NCI-H1436 (cell line): Measurements from ENCODE around the gene INPP5D.

ENCODE experiments used
- DNase-seq: peaks from one replicate; lab custom pipeline; 2025; lab: John Stamatoyannopoulos, UW

INPP5D gene

GRCh38 chr2:233075141-233075965 is 15.2 kb downstream of the INPP5D start:
- no peak for DNase-seq

GRCh38 chr2:233075966-233076339 is 15.8 kb downstream of the INPP5D start:
- DNase-seq: no peak

DNA sequence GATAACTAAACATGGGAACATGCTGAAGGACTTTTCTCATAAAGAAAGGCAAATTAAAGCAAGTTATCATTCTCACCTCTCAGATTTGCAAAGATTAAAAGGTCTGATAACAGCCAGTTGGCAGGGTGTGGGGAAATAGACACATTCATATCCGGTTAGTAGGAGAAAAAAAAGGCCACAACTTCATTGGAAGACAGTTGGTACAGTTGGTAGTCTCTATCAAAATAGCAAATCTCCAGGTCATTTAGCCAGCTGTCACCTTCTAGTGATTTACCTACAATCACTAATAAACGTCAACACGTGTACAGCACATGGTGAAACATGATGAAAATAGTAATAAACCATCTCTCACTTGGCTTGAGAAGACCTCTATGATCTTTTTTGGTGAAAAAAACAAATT is 16.6 kb downstream of the INPP5D start:
- no peak for DNase-seq

DNA sequence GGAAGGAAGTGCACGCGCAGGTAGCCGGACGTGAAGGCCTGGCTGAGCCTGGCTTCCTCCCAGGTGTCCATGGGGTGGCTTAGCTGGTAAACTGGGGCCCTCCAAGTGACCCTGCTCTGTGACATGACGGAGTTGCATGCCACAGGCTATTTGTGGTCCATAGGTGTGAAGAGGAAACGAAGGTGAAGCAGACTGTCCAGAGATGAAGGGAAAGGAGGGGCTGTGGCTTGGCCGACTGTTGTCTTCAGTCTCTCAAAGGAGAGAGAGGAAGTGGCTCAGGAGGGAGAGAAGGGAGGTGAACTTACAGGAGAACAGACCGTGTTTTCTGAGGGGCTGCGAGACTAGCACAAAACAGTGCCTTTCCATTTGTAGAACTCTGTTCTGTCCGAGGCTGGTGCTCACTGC is 19.3 kb downstream of the INPP5D start:
- no peak for DNase-seq

GRCh38 chr2:233079953-233080835 is 20.1 kb downstream of the INPP5D start:
- no peak for DNase-seq

- DNase-seq: no peak
These were observed 20.7 kb downstream of the INPP5D start for GRCh38 chr2:233080836-233081229.

DNA sequence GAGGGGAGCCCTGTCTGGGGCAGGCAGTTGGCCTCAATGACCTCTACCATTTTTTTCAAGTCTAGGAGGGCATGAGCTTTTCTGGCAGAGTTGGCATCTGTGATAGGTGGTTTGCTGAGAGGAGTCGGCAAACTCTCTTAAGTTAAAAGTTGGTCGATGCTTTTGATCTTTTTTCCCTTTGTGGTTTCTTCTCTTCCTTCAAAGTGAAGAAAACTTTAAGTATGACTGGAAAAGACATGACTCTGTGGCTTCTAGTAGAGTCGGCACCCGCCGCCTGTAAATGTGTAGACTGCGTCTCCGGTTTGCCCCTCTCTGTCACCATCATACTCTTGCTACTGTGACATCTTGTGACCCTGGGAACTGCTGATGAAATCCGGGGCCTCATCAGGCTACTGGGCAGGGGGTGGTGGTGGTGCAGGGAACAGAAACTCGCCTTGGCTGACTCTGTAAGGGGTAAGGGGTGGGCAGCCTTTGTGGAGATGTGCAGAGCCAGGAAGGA is 21.1 kb downstream of the INPP5D start:
- DNase-seq: no peak

GRCh38 chr2:233081731-233082221 is 21.6 kb downstream of the INPP5D start:
- DNase-seq: no peak

DNA sequence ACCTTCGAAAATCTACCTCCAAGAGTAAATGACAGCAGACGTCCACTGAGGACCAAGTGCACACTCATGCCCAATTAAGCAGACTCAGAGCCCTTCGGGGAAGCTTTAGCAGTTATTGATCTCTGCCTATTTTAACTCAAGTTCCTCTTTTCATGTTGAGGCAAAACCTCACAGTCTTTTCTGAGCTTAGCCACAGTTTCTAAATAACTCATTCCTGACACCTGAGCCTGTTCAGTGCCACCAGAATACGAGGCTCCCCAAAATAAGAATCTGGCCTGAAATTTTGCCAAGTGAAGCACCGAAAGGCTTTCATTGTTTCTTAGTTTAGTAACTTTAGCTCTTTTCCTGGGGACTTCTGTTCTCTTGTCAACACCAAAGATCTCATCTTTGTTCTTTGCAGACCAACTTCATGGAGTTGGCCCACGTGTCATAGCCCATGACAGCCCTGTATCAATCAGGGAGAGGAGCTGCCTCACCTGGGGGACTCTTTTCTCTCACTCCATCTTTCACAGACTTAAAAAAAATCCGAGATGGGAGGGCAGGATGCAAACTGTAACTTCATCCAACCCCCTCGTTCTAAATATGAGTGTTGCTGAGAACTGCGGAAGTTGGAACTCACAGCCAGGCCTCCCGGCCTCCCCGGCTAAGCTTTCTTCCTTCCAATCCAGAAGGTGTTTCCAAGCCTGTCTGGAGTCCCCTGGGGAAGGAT is 22.2 kb downstream of the INPP5D start:
- DNase-seq: no peak

DNA sequence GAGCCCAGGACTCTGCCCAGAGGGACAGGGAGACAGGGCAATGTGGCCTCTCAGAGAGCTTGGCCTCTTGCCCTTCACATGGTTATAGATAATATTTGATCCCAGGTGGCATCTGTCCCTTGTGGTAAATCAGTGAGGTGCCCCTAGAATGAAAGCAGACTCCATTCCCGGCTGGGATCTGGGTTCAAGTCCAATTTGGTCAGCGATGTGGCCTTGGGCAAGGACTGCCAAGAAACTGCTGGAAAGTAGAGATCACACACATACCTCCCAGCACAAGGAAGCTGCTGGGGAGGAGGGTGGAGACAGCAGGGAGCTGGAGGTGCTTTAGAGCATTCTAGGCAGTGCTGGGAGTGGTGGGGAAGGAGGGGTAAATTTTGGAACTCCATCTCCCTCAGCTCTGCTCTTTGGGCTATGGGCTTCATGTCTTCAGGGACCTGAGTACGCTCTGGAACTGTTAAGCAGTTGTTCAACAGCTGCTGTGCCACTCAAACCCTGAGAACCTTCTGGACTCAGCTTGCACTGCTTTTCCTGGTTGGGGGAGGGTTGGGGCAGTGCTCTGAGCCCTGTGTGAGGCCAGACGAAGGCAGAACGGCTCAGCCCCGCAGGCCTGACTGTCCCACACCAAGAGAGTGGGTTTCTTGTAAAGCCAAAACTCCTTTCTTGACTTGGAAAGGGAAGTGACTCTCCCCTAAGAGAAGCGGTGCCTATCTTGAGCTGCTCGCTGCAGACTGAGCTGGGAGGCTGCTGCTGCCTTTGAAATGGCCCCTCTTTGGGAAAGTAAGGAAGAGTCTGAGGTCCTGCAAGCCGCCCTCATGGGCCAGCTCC is 23.0 kb downstream of the INPP5D start:
- no peak for DNase-seq

DNA sequence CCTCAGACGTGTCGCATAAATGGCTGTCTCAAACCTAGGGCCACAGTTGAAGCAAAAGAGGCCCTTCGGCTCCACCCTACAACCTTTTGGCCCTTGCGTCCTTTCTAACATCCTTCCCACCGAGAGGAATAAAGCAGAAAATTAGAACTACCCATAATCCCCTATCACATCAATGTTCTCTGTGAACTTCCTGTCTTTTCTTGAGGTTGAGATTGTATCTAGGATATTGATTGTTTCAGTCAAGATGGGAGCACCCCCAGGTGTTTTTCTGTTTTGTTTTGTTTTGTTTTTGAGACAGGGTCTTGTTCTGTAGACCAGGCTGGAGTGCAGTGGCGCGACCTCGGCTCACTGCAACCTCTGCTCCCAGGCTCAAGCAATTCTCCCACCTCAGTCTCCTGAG is 23.6 kb downstream of the INPP5D start:
- DNase-seq: no peak

- no peak for DNase-seq
These were observed 24.3 kb downstream of the INPP5D start for GRCh38 chr2:233084488-233084887.

DNA sequence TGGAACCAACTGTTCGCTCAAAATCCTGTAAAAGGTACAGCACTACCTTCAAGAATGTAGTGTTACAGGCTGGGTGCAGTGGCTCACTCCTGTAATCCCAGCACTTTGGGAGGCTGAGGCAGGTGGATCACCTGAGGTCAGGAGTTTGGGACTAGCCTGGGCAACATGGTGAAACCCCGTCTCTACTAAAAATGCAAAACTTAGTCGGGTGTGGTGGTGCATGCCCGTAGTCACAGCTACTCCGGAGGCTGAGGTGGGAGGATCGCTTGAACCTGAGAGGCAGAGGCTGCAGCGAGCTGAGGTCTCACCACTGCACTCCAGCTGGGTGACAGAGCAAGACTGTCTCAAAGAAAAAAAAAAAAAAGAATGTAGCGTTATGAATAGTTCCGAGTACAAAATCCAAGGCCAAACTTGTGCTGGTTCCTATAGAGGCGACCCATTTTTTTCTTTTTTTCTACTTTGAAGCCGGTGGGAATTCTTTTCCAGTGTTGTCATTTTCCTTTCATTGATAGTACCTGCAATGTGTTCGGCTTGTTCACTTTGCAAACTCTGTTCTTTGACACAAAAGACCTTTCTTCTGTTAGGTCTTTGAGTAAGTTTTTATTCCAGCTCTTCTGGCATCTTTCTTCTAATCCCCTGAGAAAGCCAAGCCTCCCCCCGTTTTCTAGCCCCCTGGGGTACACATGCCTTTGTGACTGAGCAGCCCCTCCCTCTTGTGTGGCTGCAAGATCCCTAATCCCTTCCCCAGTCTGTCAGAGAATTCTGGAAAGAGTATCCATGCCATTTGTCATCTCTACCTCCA is 25.1 kb downstream of the INPP5D start:
- no peak for DNase-seq

DNA sequence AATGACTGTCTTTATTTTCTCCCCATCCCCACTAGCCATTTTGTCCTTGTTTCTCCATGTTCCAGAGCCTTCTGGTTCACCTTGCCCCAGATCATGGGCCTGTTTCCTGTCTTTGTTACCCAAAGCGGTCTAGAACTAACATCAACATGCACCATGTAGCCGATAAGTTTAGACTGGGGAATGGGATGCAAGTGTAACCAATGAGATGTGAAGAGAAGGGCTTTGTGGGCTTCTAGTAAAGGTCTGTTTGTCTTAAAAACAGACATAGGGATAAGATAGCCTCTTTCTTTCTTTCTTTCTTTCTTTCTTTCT is 25.7 kb downstream of the INPP5D start:
- DNase-seq: no peak

DNA sequence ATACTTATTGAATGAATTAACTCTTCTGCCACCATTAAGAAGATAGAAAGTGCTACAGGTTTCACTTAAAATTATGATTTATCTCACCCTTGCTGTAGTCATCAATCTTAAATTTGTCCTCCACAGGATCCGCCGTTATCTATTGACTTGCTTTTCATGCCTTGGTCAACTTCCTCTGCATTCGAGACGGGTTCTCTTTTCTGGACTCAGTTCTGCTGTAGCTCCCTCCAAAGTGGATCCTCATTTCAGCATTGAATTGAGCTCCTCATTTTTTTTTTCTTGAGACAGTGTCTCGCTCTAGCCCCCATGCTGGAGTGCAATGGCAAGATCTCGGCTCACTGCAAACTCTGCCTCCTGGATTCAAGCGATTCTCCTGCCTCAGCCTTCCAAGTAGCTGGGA is 27.6 kb downstream of the INPP5D start:
- no peak for DNase-seq

DNA sequence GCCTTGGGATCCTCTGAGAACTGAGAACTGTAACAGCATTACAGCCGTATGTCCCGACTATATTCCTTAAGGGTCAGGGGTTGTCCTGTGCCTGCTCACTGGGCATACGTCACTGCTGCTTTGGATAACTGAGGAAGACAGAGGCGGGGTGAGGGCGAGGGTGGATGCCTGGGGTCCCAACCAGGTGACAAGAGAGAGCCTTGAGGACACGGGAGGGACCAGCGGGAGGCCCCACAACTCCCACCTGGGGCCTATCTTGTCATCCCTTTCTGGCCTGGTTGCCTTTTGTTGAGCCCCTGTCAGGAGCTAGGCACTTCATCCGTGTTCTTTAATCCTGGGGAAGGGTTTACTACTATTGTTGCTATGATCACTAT is 28.8 kb downstream of the INPP5D start:
- no peak for DNase-seq

DNA sequence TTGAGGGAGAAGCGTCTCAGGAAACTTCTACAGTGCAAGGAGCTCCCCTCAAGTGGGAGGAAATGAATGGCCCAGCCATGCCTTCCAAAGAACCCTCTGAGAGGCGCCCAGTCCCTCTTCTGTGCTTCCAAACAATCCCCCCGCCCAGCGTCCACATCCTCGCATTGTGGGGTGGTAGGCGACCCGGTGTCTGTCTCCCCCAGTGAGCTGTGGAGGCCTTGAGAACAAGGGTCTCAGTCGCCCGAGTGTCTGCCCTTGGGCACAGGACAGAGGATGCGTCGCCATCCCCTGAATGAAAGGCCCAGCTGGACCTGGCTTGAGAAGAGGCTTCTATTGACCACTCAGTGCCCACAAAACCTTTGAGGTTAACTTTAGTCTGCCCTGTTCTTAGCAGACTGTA is 29.7 kb downstream of the INPP5D start:
- no peak for DNase-seq

- no peak for DNase-seq
These were observed 30.7 kb downstream of the INPP5D start for GRCh38 chr2:233090879-233091278.

- no peak for DNase-seq
These were observed 31.6 kb downstream of the INPP5D start for GRCh38 chr2:233091595-233092375.
